ENCODE results near the gene ETV7. TPM values are rescaled to one million over a fixed set of nuclear protein-coding genes. Genes with fewer than 3 reads are reported as not detected.

The ETV7 gene
- total RNA-seq, 2 donors from 2014 or later = 6.9 to 19.8 TPM

GRCh38 chr6:36378243-36378920, 9.1 kb downstream of the ETV7 start:
- ATAC-seq (no peak), DNase-seq (ENCODE audit: low spot score) (no peak)
- Mint-ChIP-seq H3K27me3 (no peaks in the 10 kb centered on the region), H3K36me3 (no peaks in the 10 kb centered on the region), H3K9me3 (no peaks in the 10 kb centered on the region), H3K4me3 (peak overlapping the region; percentile 26), H3K27ac (peak overlapping the region in 1 of 2 donors; percentile 59), H3K4me1 (ENCODE audit: low read depth in 2 of 2) (peaks cover 25 to 26% of the 10 kb centered on the region in 2 donors)

DNA sequence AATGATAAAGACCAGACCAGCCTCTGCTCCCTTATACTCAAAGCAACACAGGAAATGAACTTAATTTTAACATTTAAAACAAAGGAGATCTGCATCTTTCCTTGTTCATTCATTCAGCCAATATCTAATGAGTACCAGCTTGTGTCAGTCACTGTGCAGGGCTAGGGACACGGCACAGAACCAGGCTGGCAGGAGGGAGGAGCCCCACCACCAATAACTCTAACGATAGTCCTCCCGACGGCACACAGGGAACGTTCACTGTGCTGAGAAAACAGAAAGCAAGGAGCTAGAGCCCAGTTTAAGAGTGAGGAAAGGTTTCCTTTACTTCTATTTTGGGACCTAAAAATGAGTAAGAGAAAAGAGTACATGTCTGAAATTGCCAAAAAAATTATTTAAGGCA, 9.9 kb downstream of the ETV7 start:
- Mint-ChIP-seq H3K27ac (no peak overlapping the region), H3K4me1 (ENCODE audit: low read depth in 2 of 2) (peaks cover 19% of the 10 kb centered on the region in 2 donors), H3K36me3 (no peaks in the 10 kb centered on the region), H3K9me3 (no peaks in the 10 kb centered on the region), H3K4me3 (peak overlapping the region; percentile 43), H3K27me3 (no peaks in the 10 kb centered on the region)
- ATAC-seq = no peak
- DNase-seq (ENCODE audit: low spot score) = no peak

DNA sequence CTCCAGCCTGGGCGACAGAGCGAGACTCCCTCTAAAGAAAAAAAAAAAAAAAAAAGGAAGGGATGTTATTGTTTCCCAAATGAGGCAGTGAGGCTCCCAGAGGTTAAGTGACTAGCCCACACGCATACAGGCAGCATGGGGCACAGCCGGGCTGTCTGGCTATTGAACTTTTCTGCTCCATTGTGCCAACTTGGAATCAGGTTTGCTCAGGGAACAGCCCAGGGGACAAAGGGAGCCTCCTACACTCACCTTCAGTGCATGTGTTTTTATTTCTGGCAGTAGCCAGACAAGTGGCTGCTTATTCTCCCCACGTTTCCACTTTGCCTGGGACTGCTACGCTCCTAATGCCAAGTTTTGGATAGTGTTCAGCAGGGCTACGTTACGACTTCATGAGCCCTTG, 10.7 kb downstream of the ETV7 start:
- Mint-ChIP-seq H3K36me3 (no peaks in the 10 kb centered on the region), H3K4me1 (ENCODE audit: low read depth in 2 of 2) (peaks cover 14 to 19% of the 10 kb centered on the region in 2 donors), H3K27ac (no peak overlapping the region), H3K4me3 (no peak overlapping the region), H3K27me3 (no peaks in the 10 kb centered on the region), H3K9me3 (no peaks in the 10 kb centered on the region)
- DNase-seq (ENCODE audit: low spot score) = no peak
- ATAC-seq = no peak

DNA sequence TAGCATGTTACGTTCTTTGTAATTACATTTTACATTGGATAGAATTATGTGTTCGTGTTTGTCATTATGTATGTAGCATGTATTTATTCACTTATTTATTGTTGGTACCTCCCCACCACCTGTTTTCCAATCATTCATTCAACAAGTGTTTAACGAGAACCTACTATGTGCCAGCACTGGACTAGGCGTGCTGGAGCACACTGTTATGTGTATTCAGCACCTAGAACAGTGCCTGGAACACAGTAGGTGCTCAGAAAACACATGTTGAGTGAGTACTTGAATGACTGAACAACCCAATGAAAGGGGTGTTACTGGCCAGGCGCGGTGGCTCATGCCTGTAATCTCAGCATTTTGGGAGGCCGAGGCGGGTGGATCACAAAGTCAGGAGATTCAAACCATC, 11.3 kb downstream of the ETV7 start:
- ATAC-seq (no peak), DNase-seq (ENCODE audit: low spot score) (no peak)
- no peak overlapping the region for H3K4me3 Mint-ChIP-seq
- no peaks in the 10 kb centered on the region for H3K27me3 Mint-ChIP-seq
- no peaks in the 10 kb centered on the region for H3K36me3 Mint-ChIP-seq
- H3K27ac Mint-ChIP-seq = no peak overlapping the region
- no peaks in the 10 kb centered on the region for H3K9me3 Mint-ChIP-seq
- peaks cover 13 to 19% of the 10 kb centered on the region in 2 donors for H3K4me1 Mint-ChIP-seq (ENCODE audit: low read depth in 2 of 2)

GRCh38 chr6:36375644-36376155, 11.8 kb downstream of the ETV7 start:
- no peaks in the 10 kb centered on the region for H3K27me3 Mint-ChIP-seq
- DNase-seq (ENCODE audit: low spot score) (no peak), ATAC-seq (no peak)
- H3K9me3 Mint-ChIP-seq = no peaks in the 10 kb centered on the region
- H3K36me3 Mint-ChIP-seq = no peaks in the 10 kb centered on the region
- H3K4me3 Mint-ChIP-seq = no peak overlapping the region
- no peak overlapping the region for H3K27ac Mint-ChIP-seq
- H3K4me1 Mint-ChIP-seq (ENCODE audit: low read depth in 2 of 2) = peaks cover 13 to 19% of the 10 kb centered on the region in 2 donors

DNA sequence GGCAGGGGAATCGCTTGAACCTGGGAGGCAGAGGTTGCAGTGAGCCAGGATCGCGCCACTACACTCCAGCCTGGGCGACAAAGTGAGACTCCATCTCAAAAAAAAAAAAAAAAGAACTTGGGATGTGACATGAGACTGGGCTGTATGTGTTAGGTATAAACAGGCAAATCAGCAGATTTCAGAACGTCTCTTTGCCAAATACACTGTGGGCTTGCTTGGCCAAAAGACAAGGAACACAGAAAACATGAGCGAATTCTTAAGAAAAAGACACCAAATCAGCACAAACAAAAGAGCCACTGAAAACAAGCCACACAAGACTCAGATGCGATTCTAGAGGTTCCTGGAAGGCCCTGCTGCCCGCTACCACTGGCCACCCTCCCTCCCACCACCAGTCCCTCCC, 12.5 kb downstream of the ETV7 start:
- DNase-seq (ENCODE audit: low spot score) = no peak
- no peaks in the 10 kb centered on the region for H3K27me3 Mint-ChIP-seq

GRCh38 chr6:36374194-36374593, 13.3 kb downstream of the ETV7 start:
- peaks cover 15 to 18% of the 10 kb centered on the region in 2 donors for H3K4me1 Mint-ChIP-seq (ENCODE audit: low read depth in 2 of 2)
- no peak overlapping the region for H3K4me3 Mint-ChIP-seq
- ATAC-seq = no peak
- no peak for DNase-seq (ENCODE audit: low spot score)
- no peaks in the 10 kb centered on the region for H3K9me3 Mint-ChIP-seq
- H3K27ac Mint-ChIP-seq = no peak overlapping the region
- H3K27me3 Mint-ChIP-seq = no peaks in the 10 kb centered on the region
- no peaks in the 10 kb centered on the region for H3K36me3 Mint-ChIP-seq

More for the DNA sequence above, 12.5 kb downstream of the ETV7 start:
- Mint-ChIP-seq H3K9me3 (no peaks in the 10 kb centered on the region), H3K4me3 (no peak overlapping the region), H3K4me1 (ENCODE audit: low read depth in 2 of 2) (peaks cover 9 to 19% of the 10 kb centered on the region in 2 donors), H3K36me3 (no peaks in the 10 kb centered on the region), H3K27ac (no peak overlapping the region)
- no peak for ATAC-seq

- peaks cover 11 to 14% of the 10 kb centered on the region in 2 donors for H3K4me1 Mint-ChIP-seq (ENCODE audit: low read depth in 2 of 2)
- ATAC-seq (no peak), DNase-seq (ENCODE audit: low spot score) (no peak)
- H3K4me3 Mint-ChIP-seq = no peak overlapping the region
- no peaks in the 10 kb centered on the region for H3K9me3 Mint-ChIP-seq
- H3K27ac Mint-ChIP-seq = no peak overlapping the region
- no peaks in the 10 kb centered on the region for H3K27me3 Mint-ChIP-seq
- H3K36me3 Mint-ChIP-seq = no peaks in the 10 kb centered on the region
Observed at GRCh38 chr6:36373368-36374019, 14.0 kb downstream of the ETV7 start.

- no peaks in the 10 kb centered on the region for H3K27me3 Mint-ChIP-seq
- no peak for DNase-seq (ENCODE audit: low spot score)
- no peak for ATAC-seq
- peak overlapping the region in 1 of 2 donors; percentile 35 for H3K27ac Mint-ChIP-seq
- H3K36me3 Mint-ChIP-seq = no peaks in the 10 kb centered on the region
- H3K9me3 Mint-ChIP-seq = no peaks in the 10 kb centered on the region
- no peak overlapping the region for H3K4me3 Mint-ChIP-seq
- peaks cover 0 to 11% of the 10 kb centered on the region in 2 donors for H3K4me1 Mint-ChIP-seq (ENCODE audit: low read depth in 2 of 2)
Observed at GRCh38 chr6:36372088-36372487, 15.4 kb downstream of the ETV7 start.

DNA sequence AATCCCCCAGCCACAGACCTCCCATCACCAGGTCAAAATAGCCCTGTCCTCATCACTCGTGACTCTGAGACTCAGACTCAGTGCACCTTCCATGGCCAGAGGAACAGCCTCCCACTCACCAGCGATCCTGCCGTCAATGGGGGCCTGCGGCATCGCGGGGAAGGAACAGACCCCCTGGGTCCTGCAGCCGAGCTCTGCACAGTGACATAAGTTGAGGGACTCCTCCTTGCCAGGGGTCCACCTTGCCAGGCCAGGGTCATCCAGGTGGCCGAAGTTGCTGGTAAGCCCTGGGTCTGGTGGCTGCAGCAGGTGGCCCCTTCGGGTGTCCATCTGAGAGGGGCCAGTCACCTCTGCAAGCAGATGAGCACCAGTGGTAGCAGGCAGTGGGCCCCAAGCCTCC, 16.3 kb downstream of the ETV7 start:
- no peak for DNase-seq (ENCODE audit: low spot score)
- Mint-ChIP-seq H3K36me3 (no peaks in the 10 kb centered on the region), H3K4me3 (no peak overlapping the region), H3K4me1 (ENCODE audit: low read depth in 2 of 2) (peaks cover 0 to 11% of the 10 kb centered on the region in 2 donors), H3K27me3 (no peaks in the 10 kb centered on the region), H3K9me3 (no peaks in the 10 kb centered on the region), H3K27ac (no peak overlapping the region)
- ATAC-seq = no peak

DNA sequence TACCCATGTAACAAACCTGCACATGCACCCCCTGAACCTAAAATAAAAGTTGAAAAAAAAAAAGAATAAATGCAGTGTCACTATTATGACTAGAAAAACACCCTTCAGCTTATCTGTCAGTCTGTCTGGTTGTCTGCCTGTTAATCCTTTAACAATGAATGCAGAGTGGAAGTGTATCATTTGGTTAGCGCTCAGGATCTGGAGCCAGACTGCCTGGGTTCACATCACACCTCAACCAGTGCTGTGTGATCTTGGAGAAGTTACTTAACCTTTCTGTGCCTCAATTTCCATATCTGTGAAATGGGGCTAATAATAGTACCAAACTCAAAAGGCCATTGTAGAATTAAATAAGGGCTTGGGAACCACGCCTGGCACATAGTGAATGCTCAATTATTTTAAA, 16.8 kb downstream of the ETV7 start:
- no peak overlapping the region for H3K4me3 Mint-ChIP-seq
- no peak for ATAC-seq
- H3K27me3 Mint-ChIP-seq = no peaks in the 10 kb centered on the region
- H3K27ac Mint-ChIP-seq = no peak overlapping the region
- DNase-seq (ENCODE audit: low spot score) = no peak
- H3K4me1 Mint-ChIP-seq (ENCODE audit: low read depth in 2 of 2) = peaks cover 0 to 11% of the 10 kb centered on the region in 2 donors
- H3K9me3 Mint-ChIP-seq = no peaks in the 10 kb centered on the region
- H3K36me3 Mint-ChIP-seq = no peaks in the 10 kb centered on the region

DNA sequence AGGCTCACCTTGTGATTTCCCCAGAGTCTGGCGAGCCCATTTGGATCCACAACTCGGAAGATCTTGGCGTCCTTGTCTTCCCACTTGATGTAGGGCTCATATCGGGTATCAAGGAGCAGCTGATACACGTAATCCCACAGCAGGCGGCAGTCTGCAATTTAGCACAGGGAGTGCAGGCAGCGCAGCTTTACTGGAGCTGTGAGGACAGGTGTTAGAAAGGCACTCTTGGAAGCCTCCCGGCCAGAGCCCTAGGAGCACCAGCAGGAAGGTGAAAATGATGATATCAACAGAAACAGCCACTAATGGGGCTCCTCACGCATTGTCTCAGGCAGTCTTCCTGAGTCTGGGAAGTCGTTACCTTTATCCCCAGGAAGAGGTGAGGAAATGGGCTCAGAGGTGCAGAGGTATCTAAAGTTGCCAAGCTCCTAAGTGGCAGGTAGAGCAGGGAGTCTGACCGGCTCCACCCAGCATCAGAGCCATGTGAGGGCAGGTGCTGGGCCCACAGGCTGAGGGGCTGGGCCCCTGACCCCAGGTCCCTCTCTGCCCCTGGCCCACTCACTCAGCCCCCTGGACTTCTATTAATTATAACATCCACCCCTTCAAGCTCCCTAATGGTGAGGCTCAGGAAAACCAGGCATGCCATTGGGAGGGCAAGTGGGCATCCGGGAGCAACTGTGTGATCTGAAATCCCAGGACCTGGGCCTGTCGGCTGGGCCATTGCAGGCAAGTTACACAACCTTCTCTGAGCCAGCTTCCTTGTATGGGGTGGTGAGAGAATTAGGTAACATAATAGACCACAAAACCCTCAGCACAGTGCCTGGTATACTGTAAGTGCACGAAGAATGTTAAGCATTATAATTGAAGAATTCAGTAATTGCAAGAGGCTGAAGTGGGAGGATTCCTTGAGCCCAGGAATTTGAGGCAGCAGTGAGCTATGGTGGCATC, 18.3 kb downstream of the ETV7 start:
- peaks cover 0 to 19% of the 10 kb centered on the region in 2 donors for H3K4me1 Mint-ChIP-seq (ENCODE audit: low read depth in 2 of 2)
- no peaks in the 10 kb centered on the region for H3K27me3 Mint-ChIP-seq
- H3K27ac Mint-ChIP-seq = peak overlapping the region in 1 of 2 donors; percentile 45
- peak; percentile 66 for DNase-seq (ENCODE audit: low spot score)
- ATAC-seq = peak; percentile 84 to 91
- no peaks in the 10 kb centered on the region for H3K9me3 Mint-ChIP-seq
- H3K4me3 Mint-ChIP-seq = no peak overlapping the region
- H3K36me3 Mint-ChIP-seq = no peaks in the 10 kb centered on the region

- peaks cover 0 to 19% of the 10 kb centered on the region in 2 donors for H3K4me1 Mint-ChIP-seq (ENCODE audit: low read depth in 2 of 2)
- no peak for ATAC-seq
- no peaks in the 10 kb centered on the region for H3K9me3 Mint-ChIP-seq
- H3K27ac Mint-ChIP-seq = no peak overlapping the region
- no peaks in the 10 kb centered on the region for H3K27me3 Mint-ChIP-seq
- H3K36me3 Mint-ChIP-seq = no peaks in the 10 kb centered on the region
- no peak for DNase-seq (ENCODE audit: low spot score)
- no peak overlapping the region for H3K4me3 Mint-ChIP-seq
Observed at GRCh38 chr6:36368421-36368820, 19.0 kb downstream of the ETV7 start.
